GM23338 (cell line): ENCODE measurements around the gene CA4. TPM values are rescaled to one million over a fixed set of nuclear protein-coding genes. Genes with fewer than 3 reads are reported as not detected.

ENCODE experiments used
- ATAC-seq: fragments of 200-7000 bp; cut with Tn5 transposase; 3 replicates; pipeline ENCODE4 v1.9.1; 2020
- DNase-seq: peaks from one replicate; pipeline ENCODE4 v3.0.0-alpha.2; 2015; ENCODE audit warnings: low spot score
- H2AFZ ChIP-seq: fragments of 200-600 bp; sonication (generic); 2 replicates; pipeline ENCODE4 v1.8.0; 2016; ENCODE audit warnings: antibody characterized with exemption, mild to moderate bottlenecking, moderate library complexity
- H3F3A ChIP-seq: fragments of 200-600 bp; sonication (generic); replicated peaks from 2 replicates; pipeline ENCODE4 v1.8.0; 2017; ENCODE audit warnings: antibody characterized with exemption, mixed run types, low read depth
- H3K27ac ChIP-seq: fragments of 200-600 bp; sonication (generic); 2 replicates; pipeline ENCODE4 v1.6.1; 2016; ENCODE audit warnings: low read depth
- H3K27me3 ChIP-seq: fragments of 200-600 bp; sonication (generic); 2 replicates; pipeline ENCODE4 v1.8.0; 2016; ENCODE audit warnings: mild to moderate bottlenecking, mixed run types, moderate library complexity; ENCODE audit not compliant: insufficient read depth
- H3K36me3 ChIP-seq: fragments of 200-600 bp; sonication (generic); 2 replicates; pipeline ENCODE4 v1.8.0; 2016; ENCODE audit warnings: mild to moderate bottlenecking; ENCODE audit not compliant: insufficient read depth
- H3K4me1 ChIP-seq: fragments of 200-600 bp; sonication (generic); 2 replicates; pipeline ENCODE4 v1.8.0; 2016; ENCODE audit warnings: mild to moderate bottlenecking, moderate library complexity; ENCODE audit not compliant: insufficient read depth
- H3K4me2 ChIP-seq: fragments of 200-600 bp; sonication (generic); 2 replicates; pipeline ENCODE4 v1.7.1; 2017; ENCODE audit warnings: mixed run types
- H3K4me3 ChIP-seq: fragments of 200-600 bp; sonication (generic); 2 replicates; pipeline ENCODE4 v1.6.1; 2016; ENCODE audit warnings: mixed run types
- H3K79me2 ChIP-seq: fragments of 200-600 bp; sonication (generic); replicated peaks from 2 replicates; pipeline ENCODE4 v1.8.0; 2017; ENCODE audit warnings: mild to moderate bottlenecking; ENCODE audit not compliant: insufficient read depth
- H3K9me2 ChIP-seq: fragments of 200-600 bp; sonication (generic); 2 replicates; pipeline ENCODE4 v1.8.0; 2017; ENCODE audit not compliant: insufficient read depth
- H4K20me1 ChIP-seq: fragments of 200-600 bp; sonication (generic); replicated peaks from 2 replicates; pipeline ENCODE4 v1.8.0; 2017; ENCODE audit warnings: mild to moderate bottlenecking; ENCODE audit not compliant: insufficient read depth
- H3K27ac Mint-ChIP-seq: 2 replicates; pipeline ENCODE4 v1.8.0; 2020; ENCODE audit warnings: inconsistent platforms, mild to moderate bottlenecking, moderate library complexity, mixed read lengths
- H3K27me3 Mint-ChIP-seq: 3 replicates; pipeline ENCODE4 v1.8.0; 2022; ENCODE audit warnings: low read depth, mild to moderate bottlenecking, moderate library complexity, mixed read lengths, inconsistent platforms; ENCODE audit not compliant: insufficient read depth, poor library complexity
- H3K36me3 Mint-ChIP-seq: 3 replicates; pipeline ENCODE4 v1.8.0; 2021; ENCODE audit warnings: low read depth, mild to moderate bottlenecking, inconsistent platforms, moderate library complexity, mixed read lengths
- H3K4me1 Mint-ChIP-seq: 3 replicates; pipeline ENCODE4 v1.8.0; 2020; ENCODE audit warnings: mild to moderate bottlenecking, inconsistent platforms, mixed read lengths
- H3K4me3 Mint-ChIP-seq: 3 replicates; pipeline ENCODE4 v1.8.0; 2021; ENCODE audit warnings: moderate library complexity, mild to moderate bottlenecking, inconsistent platforms, mixed read lengths
- H3K9me3 Mint-ChIP-seq: 3 replicates; pipeline ENCODE4 v1.8.0; 2020; ENCODE audit warnings: moderate library complexity, mild to moderate bottlenecking, inconsistent platforms, mixed read lengths
- CREB1 ChIP-seq: fragments of 250-450 bp; sonication (Bioruptor Pico); IDR thresholded peaks from 2 replicates; pipeline ENCODE4 v1.5.0; 2020; ENCODE audit warnings: low read depth, mild to moderate bottlenecking, moderate library complexity
- CTCF ChIP-seq, 2 experiments: fragments of 200-600 bp in 1 of 2; sonication (generic) in 1 of 2; conservative IDR thresholded peaks; 2 replicates each; pipeline versions ENCODE4 v1.5.1 to v1.6.1; 2016 to 2017; ENCODE audit warnings: antibody characterized with exemption in 2 of 2, low read depth in 2 of 2, mild to moderate bottlenecking in 2 of 2, moderate library complexity in 1 of 2
- ETS1 ChIP-seq: IDR thresholded peaks from 2 replicates; pipeline ENCODE4 v1.6.1; 2016; ENCODE audit warnings: antibody characterized with exemption
- EZH2 ChIP-seq: fragments of 200-600 bp; sonication (generic); IDR thresholded peaks from one replicate; pipeline ENCODE4 v1.8.0; 2017; ENCODE audit warnings: antibody characterized with exemption, mild to moderate bottlenecking, low read depth; ENCODE audit not compliant: unreplicated experiment
- EZH2phosphoT487 ChIP-seq: fragments of 200-600 bp; sonication (generic); IDR thresholded peaks from one replicate; pipeline ENCODE4 v1.8.1; 2018; ENCODE audit warnings: antibody characterized with exemption; ENCODE audit not compliant: unreplicated experiment
- JUNB ChIP-seq: IDR thresholded peaks from one replicate; pipeline ENCODE4 v1.6.1; 2016; ENCODE audit warnings: antibody characterized with exemption; ENCODE audit not compliant: unreplicated experiment
- NANOG ChIP-seq: IDR thresholded peaks from 2 replicates; pipeline ENCODE4 v1.6.1; 2016; ENCODE audit warnings: antibody characterized with exemption, borderline replicate concordance
- POLR2AphosphoS5 ChIP-seq: IDR thresholded peaks from 2 replicates; pipeline ENCODE4 v1.6.1; 2016; ENCODE audit warnings: antibody characterized with exemption, low read depth
- REST ChIP-seq: IDR thresholded peaks from one replicate; pipeline ENCODE4 v1.6.1; 2018; ENCODE audit warnings: antibody characterized with exemption; ENCODE audit not compliant: unreplicated experiment
- STAT1 ChIP-seq: IDR thresholded peaks from one replicate; pipeline ENCODE4 v1.6.1; 2016; ENCODE audit warnings: antibody characterized with exemption; ENCODE audit not compliant: unreplicated experiment
- ZNF114 ChIP-seq: fragments of 250-450 bp; sonication (Bioruptor Pico); IDR thresholded peaks from 2 replicates; pipeline ENCODE4 v1.5.0; 2020; ENCODE audit warnings: mild to moderate bottlenecking, moderate library complexity
- ZNF331 ChIP-seq: fragments of 250-450 bp; sonication (Bioruptor Pico); IDR thresholded peaks from 2 replicates; pipeline ENCODE4 v1.5.0; 2020; ENCODE audit warnings: low read depth, mild to moderate bottlenecking, moderate library complexity
- ZNF462 ChIP-seq: fragments of 250-450 bp; sonication (Bioruptor Pico); IDR thresholded peaks from 2 replicates; pipeline ENCODE4 v1.5.0; 2020; ENCODE audit warnings: mild to moderate bottlenecking, moderate library complexity
- polyA plus RNA-seq: library from polyadenylated mRNA; unstranded; fragments of >200 nt; fragmentation: Nextera tagmentation; extraction: Ambion mirVana; gene quantifications from 2 replicates; pipeline ENCODE4 v1.2.1, GENCODE V29; 2016
- total RNA-seq: library from RNA; depleted of rRNA; stranded (reverse); fragments of >200 nt; shearing (Covaris generic); gene quantifications from 2 replicates; pipeline ENCODE4 v1.2.3, GENCODE V29; 2014

CA4 gene
- total and polyA plus RNA-seq, 2 experiments from 2014 or later = 7.6 to 8.2 TPM

GRCh38 chr17:60128171-60128859 is 21.5 kb upstream of the CA4 start:
- TF ChIP-seq STAT1 (no peak), ZNF114 (CRISPR knock-in tag) (no peak), POLR2AphosphoS5 (no peak), CTCF (conservative IDR thresholded peaks at IDR 0.05; ENCODE audit: low read depth in 2 of 2) (no peak), EZH2phosphoT487 (no peak), NANOG (no peak), REST (no peak), ZNF462 (CRISPR knock-in tag) (no peak), ZNF331 (CRISPR knock-in tag) (no peak), EZH2 (no peak), CREB1 (CRISPR knock-in tag) (no peak), JUNB (no peak), ETS1 (no peak)
- no peak overlapping the region for H3K4me3 ChIP-seq
- Mint-ChIP-seq H3K27ac (no peak overlapping the region), H3K36me3 (no peaks in the 10 kb centered on the region; the same call in 2 of the 3 replicates), H3K9me3 (no peaks in the 10 kb centered on the region), H3K4me1 (peaks cover 6% of the 10 kb centered on the region), H3K27me3 (no peaks in the 10 kb centered on the region), H3K4me3 (no peak overlapping the region)
- H3K4me1 ChIP-seq = no peaks in the 10 kb centered on the region
- H3K9me2 ChIP-seq = no peaks in the 10 kb centered on the region
- H2AFZ ChIP-seq = no peak overlapping the region
- H3K27ac ChIP-seq = no peak overlapping the region
- no peaks in the 10 kb centered on the region for H3K79me2 ChIP-seq
- ATAC-seq (no peak), DNase-seq (no peak)
- H3F3A ChIP-seq = no peaks in the 10 kb centered on the region
- no peaks in the 10 kb centered on the region for H3K27me3 ChIP-seq
- no peak overlapping the region for H3K4me2 ChIP-seq
- no peaks in the 10 kb centered on the region for H3K36me3 ChIP-seq
- 0 out of 2 replicates have a peak, but pooled peaks cover 5% of the 10 kb centered on the region for H4K20me1 ChIP-seq
